Activated CD8-positive, alpha-beta memory T cell treated with anti-CD3 and anti-CD28 coated beads, Interleukin-2, amount 10 ng/mL, durations not matched to agents 7 days and 5 days (primary cell): ENCODE results near the gene ZNF358. TPM values are rescaled to one million over a fixed set of nuclear protein-coding genes. Genes with fewer than 3 reads are reported as not detected.
A peak's percentile ranks its signal among the peaks of the same experiment; 100 is the strongest.

Source experiments
- ATAC-seq: fragments of 150-1000 bp; cut with Tn5 transposase; one replicate; pipeline ENCODE4 v1.10.0; 2021; ENCODE audit warnings: moderate library complexity
- CTCF ChIA-PET: fragments of 350-600 bp; sonication (Branson Sonifier 250); formaldehyde crosslinking; loops from one replicate; lab custom pipeline; 2021; ENCODE audit warnings: antibody characterized with exemption; lab: Charles Lee
- DNase-seq: peaks from one replicate; pipeline ENCODE4 v3.0.0-alpha.2; 2020
- H3K27ac Mint-ChIP-seq: one replicate; pipeline ENCODE4 v1.8.0; 2021; ENCODE audit warnings: mild to moderate bottlenecking, mixed read lengths
- H3K27me3 Mint-ChIP-seq: one replicate; pipeline ENCODE4 v1.8.0; 2021; ENCODE audit warnings: mixed read lengths
- H3K36me3 Mint-ChIP-seq: one replicate; pipeline ENCODE4 v1.8.0; 2021; ENCODE audit warnings: mild to moderate bottlenecking, mixed read lengths
- H3K4me1 Mint-ChIP-seq: one replicate; pipeline ENCODE4 v1.8.0; 2021; ENCODE audit warnings: mixed read lengths
- H3K4me3 Mint-ChIP-seq: one replicate; pipeline ENCODE4 v1.8.0; 2021; ENCODE audit warnings: mild to moderate bottlenecking, moderate library complexity, mixed read lengths
- H3K9me3 Mint-ChIP-seq: one replicate; pipeline ENCODE4 v1.8.0; 2022; ENCODE audit warnings: low read depth, mixed read lengths
- total RNA-seq, 2 experiments: library from RNA; stranded (reverse); gene quantifications; one replicate each; pipeline ENCODE4 v1.2.3, GENCODE V29; 2021

The ZNF358 gene
- 10 to 100 TPM in 1 of 2 experiments, 1 to 10 TPM in 1; 8.9 to 11.3 TPM for total RNA-seq

GRCh38 chr19:7515645-7516151, at the start of gene ZNF358:
ZNF358 (plus strand) TSS chr19:7516103; CDS start chr19:7519243, 3,140 bp downstream.
- peaks cover 24% of the 10 kb centered on the region for H3K27me3 Mint-ChIP-seq
- CTCF ChIA-PET: interaction anchor here (0.6 to 1.3 kb wide), 2 partner anchors 165 kb away, joined by 3 to 4 read pairs; partner anchors contain the start of gene TRAPPC5

GRCh38 chr19:7467009-7467989, 48.6 kb upstream of the ZNF358 start:
- H3K4me1 Mint-ChIP-seq: no peaks in the 10 kb centered on the region
- CTCF ChIA-PET: interaction anchor here (1.5 kb wide), 1 partner anchor 213 kb away, joined by 4 read pairs; the partner anchor contains the start of gene TRAPPC5

More at GRCh38 chr19:7515645-7516151, at the start of gene ZNF358:
- Mint-ChIP-seq H3K27ac (peak within 1 kb of the TSS; percentile 25), H3K4me3 (peak within 1 kb of the TSS; percentile 72), H3K36me3 (no peaks in the 10 kb centered on the region), H3K9me3 (no peaks in the 10 kb centered on the region), H3K4me1 (peaks cover 4% of the 10 kb centered on the region)
- peak; percentile 94 for ATAC-seq
- DNase-seq: peak; percentile 59

GRCh38 chr19:7468840-7469239, 47.1 kb upstream of the ZNF358 start:
- Mint-ChIP-seq H3K4me3 (no peak overlapping the region), H3K4me1 (peaks cover 1% of the 10 kb centered on the region)
- CTCF ChIA-PET: interaction anchor here (1.0 kb wide), 1 partner anchor 23 kb away, joined by 3 read pairs; no protein-coding TSS in a partner anchor

More at GRCh38 chr19:7467009-7467989, 48.6 kb upstream of the ZNF358 start:
- H3K9me3 Mint-ChIP-seq: no peaks in the 10 kb centered on the region
- peaks cover 13% of the 10 kb centered on the region for H3K36me3 Mint-ChIP-seq
- H3K27ac Mint-ChIP-seq: no peak overlapping the region
- DNase-seq (no peak), ATAC-seq (no peak)
- no peaks in the 10 kb centered on the region for H3K27me3 Mint-ChIP-seq
- H3K4me3 Mint-ChIP-seq: no peak overlapping the region

GRCh38 chr19:7469669-7470285, 46.1 kb upstream of the ZNF358 start:
- Mint-ChIP-seq H3K4me1 (peaks cover 1% of the 10 kb centered on the region), H3K36me3 (peaks cover 8% of the 10 kb centered on the region), H3K4me3 (no peak overlapping the region), H3K27ac (no peak overlapping the region), H3K27me3 (no peaks in the 10 kb centered on the region), H3K9me3 (no peaks in the 10 kb centered on the region)
- CTCF ChIA-PET: no interaction called here
- no peak for DNase-seq
- ATAC-seq: no peak

More at GRCh38 chr19:7468840-7469239, 47.1 kb upstream of the ZNF358 start:
- DNase-seq (no peak), ATAC-seq (no peak)
- H3K9me3 Mint-ChIP-seq: no peaks in the 10 kb centered on the region
- H3K27ac Mint-ChIP-seq: no peak overlapping the region
- no peaks in the 10 kb centered on the region for H3K27me3 Mint-ChIP-seq
- H3K36me3 Mint-ChIP-seq: peaks cover 12% of the 10 kb centered on the region

- Mint-ChIP-seq H3K9me3 (no peaks in the 10 kb centered on the region), H3K36me3 (peaks cover 8% of the 10 kb centered on the region), H3K4me1 (peaks cover 1% of the 10 kb centered on the region), H3K27ac (no peak overlapping the region), H3K27me3 (no peaks in the 10 kb centered on the region), H3K4me3 (no peak overlapping the region)
- CTCF ChIA-PET: interaction anchor here (0.7 to 0.8 kb wide), 2 partner anchors 97 to 144 kb away, joined by 3 read pairs; no protein-coding TSS in a partner anchor
- DNase-seq (no peak), ATAC-seq (no peak)
Measured at GRCh38 chr19:7470540-7471305, 45.2 kb upstream of the ZNF358 start.

GRCh38 chr19:7471696-7472615, 43.9 kb upstream of the ZNF358 start:
- CTCF ChIA-PET: no interaction called here
- DNase-seq: no peak
- no peak for ATAC-seq
- Mint-ChIP-seq H3K4me3 (no peak overlapping the region), H3K4me1 (peaks cover 1% of the 10 kb centered on the region), H3K27me3 (no peaks in the 10 kb centered on the region), H3K27ac (no peak overlapping the region), H3K9me3 (no peaks in the 10 kb centered on the region), H3K36me3 (peaks cover 8% of the 10 kb centered on the region)

- Mint-ChIP-seq H3K36me3 (peaks cover 8% of the 10 kb centered on the region), H3K27me3 (no peaks in the 10 kb centered on the region), H3K4me3 (no peak overlapping the region), H3K4me1 (peaks cover 1% of the 10 kb centered on the region), H3K9me3 (no peaks in the 10 kb centered on the region), H3K27ac (no peak overlapping the region)
- DNase-seq (no peak), ATAC-seq (no peak)
- CTCF ChIA-PET: no interaction called here
Measured at GRCh38 chr19:7475665-7476064, 40.2 kb upstream of the ZNF358 start.

GRCh38 chr19:7476241-7476640, 39.7 kb upstream of the ZNF358 start:
- CTCF ChIA-PET: no interaction called here
- no peaks in the 10 kb centered on the region for H3K27me3 Mint-ChIP-seq
- peaks cover 1% of the 10 kb centered on the region for H3K4me1 Mint-ChIP-seq
- no peak overlapping the region for H3K4me3 Mint-ChIP-seq
- no peak overlapping the region for H3K27ac Mint-ChIP-seq
- H3K36me3 Mint-ChIP-seq: peaks cover 7% of the 10 kb centered on the region
- no peak for DNase-seq
- ATAC-seq: no peak
- no peaks in the 10 kb centered on the region for H3K9me3 Mint-ChIP-seq

- Mint-ChIP-seq H3K36me3 (peaks cover 4% of the 10 kb centered on the region), H3K27me3 (no peaks in the 10 kb centered on the region), H3K4me1 (peaks cover 1% of the 10 kb centered on the region), H3K9me3 (no peaks in the 10 kb centered on the region), H3K4me3 (no peak overlapping the region), H3K27ac (no peak overlapping the region)
- CTCF ChIA-PET: no interaction called here
- no peak for ATAC-seq
- DNase-seq: no peak
Measured at GRCh38 chr19:7476777-7477494, 39.0 kb upstream of the ZNF358 start.

GRCh38 chr19:7477758-7478157, 38.1 kb upstream of the ZNF358 start:
- H3K27ac Mint-ChIP-seq: no peak overlapping the region
- no peak for ATAC-seq
- DNase-seq: no peak
- peaks cover 2% of the 10 kb centered on the region for H3K36me3 Mint-ChIP-seq
- CTCF ChIA-PET: no interaction called here
- peaks cover 1% of the 10 kb centered on the region for H3K4me1 Mint-ChIP-seq
- H3K9me3 Mint-ChIP-seq: no peaks in the 10 kb centered on the region
- H3K4me3 Mint-ChIP-seq: no peak overlapping the region
- H3K27me3 Mint-ChIP-seq: no peaks in the 10 kb centered on the region

GRCh38 chr19:7478173-7478842, 37.6 kb upstream of the ZNF358 start:
- Mint-ChIP-seq H3K36me3 (no peaks in the 10 kb centered on the region), H3K4me1 (peaks cover 3% of the 10 kb centered on the region), H3K27me3 (no peaks in the 10 kb centered on the region), H3K27ac (no peak overlapping the region), H3K9me3 (no peaks in the 10 kb centered on the region), H3K4me3 (no peak overlapping the region)
- CTCF ChIA-PET: no interaction called here
- ATAC-seq (no peak), DNase-seq (no peak)
